HS-5 (cell line): Measurements from ENCODE around the gene GLG1.
"Not testable (repeated sequence)": the region's sequence is repeated elsewhere in the genome, so short reads cannot be mapped to it uniquely, and the experiment has no call there.

Source experiments
- DNase-seq: peaks from one replicate; pipeline ENCODE4 v3.0.0-alpha.2; 2012; ENCODE audit warnings: low read depth

GLG1 gene

DNA sequence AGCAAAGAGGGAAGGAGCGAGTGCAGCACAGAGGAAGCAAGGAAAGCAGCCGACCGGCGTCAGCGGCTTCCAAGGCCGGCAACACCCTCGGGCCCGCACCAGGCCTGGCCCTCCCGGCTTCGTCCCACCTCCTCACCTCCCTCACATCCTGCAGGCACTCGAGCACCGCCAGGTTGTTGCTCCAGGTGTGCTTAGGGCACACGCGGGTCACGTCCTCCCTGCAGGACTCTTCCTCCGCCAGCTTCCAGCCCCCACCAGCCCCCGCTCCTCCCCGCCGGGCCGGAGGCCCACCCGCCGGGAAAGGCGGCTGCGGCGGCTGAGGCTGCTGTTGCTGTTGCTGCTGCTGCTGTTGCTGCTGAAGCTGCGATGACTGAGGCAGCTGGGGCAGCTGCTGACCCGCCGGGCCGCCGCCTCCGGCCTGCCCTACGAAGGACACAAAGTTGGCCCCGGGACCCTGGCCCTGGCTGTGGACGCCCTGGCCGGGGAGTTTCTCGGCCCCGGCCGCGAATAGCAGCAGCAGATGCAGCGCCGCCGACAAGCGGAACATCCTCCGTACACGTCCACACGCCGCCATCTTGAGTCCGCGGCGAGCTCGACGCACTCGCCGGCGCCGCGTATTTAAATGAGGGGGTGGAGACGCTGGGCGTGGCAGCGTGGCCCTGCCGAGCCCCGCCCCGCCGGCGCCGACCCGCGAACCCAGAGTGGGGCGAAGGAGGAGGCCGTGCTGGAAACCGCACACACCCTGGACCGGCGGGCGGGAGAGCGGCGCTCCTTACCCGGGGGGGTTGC lies at the start of gene GLG1:
Gene GLG1, minus strand, starts transcription at position 594 of the 789 bp plus-strand sequence. Its CDS starts 20 bp downstream, at position 574.
- DNase-seq = peak; percentile 80

DNA sequence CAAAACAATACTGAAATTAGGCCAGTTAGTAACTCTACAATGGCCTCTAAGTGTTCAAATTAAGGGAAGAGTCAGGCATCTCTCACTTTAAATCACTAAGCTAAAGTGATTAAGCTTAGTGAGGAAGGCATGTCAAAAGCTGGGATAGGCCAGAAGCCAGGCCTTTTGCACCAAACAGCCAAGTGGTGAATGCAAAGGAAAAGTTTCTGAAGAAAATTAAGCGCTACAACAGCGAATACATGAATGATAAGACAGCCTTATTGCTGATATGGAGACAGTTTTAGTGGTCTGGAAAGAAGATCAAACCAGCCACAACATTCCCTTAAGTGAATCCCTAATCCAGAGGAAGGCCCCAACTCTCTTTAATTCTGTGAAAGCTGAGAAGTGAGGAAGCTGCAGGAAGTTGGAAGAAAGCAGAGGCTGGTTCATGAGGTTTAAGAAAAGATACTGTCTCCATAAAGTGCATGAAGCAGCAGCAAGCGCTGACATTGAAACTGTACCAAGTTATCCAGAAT lies 47.7 kb upstream of the GLG1 start:
- no peak for DNase-seq

DNA sequence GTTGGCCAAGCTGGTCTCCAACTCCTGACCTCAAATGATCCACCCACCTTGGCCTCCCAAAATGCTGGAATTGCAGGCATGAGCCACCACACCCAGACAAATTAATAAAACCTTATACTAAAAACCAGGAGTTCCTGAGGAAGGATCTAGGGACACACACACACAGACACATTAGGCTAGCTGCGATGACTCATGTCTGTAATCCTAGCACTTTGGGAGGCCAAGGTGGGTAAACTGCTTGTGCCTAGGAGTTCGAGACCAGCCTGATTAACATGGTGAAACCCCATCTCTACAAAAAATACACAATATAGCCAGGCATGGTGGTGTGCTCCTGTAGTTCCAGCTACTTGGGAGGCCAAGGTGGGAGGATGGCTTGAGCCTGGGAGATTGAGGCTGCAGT lies 46.0 kb upstream of the GLG1 start:
- not testable (repeated sequence) for DNase-seq

DNA sequence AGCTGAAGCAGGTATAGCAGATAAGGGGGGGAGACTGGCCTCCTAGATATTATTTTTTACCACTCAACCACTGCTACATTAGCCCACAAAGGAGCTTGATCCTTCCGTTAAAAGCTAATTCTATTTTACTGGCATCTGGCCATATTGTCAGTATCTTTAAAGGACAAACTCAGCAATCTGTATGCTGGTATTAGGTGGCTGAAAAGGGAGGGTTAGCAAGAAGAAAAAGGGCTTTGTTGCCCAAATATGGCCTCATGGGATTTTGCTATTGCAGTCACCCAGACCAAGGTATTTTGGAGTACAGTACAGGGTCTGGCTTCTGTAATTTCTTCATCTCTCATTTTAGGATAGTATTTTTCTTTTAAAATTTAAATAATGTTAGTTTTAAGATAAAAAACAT lies 45.3 kb upstream of the GLG1 start:
- no peak for DNase-seq

DNA sequence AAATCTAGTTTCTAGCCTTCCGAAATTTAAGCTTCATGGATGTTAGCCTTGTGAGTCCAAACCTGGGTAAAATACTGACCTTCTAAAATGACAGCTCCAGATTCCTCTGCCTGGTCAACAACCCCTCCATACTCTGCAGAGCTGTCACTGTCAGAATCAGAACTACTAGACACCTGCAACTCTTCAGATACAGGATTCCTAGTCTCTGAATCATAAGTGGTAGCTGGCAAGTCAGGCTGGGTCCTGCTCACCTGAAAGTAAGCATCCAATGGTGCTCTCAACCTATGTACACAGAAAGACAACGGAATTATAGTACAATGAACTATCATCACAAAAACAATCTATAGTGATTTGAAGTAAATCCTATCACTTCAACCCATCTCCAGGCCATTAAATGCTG lies 44.9 kb upstream of the GLG1 start:
- no peak for DNase-seq

DNA sequence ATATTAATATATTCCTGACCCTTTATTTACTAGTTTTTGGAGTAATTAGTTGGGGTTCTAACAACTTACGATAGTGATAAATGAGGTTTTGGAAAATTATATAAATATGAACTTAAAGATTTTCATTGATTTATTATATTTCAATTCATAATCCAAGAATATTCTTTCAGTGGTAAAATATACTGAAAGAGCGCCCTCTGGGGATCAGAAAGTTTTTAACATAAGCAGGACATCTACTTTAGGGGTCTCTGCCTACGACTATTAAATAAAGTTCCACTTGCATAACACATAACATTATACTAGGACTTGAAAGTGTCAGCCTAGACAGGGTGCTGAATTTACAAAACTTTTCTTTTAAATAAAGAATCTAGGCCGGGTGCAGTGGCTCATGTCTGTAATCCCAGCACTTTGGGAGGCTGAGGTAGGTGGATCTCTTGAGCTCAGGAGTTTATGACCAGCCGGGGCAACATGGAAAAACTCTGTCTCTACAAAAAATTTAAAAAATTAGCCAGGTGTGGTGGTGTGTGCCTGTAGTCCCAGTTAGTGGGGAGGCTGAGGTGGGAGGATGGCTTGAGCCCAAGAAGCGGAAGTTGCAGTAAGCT lies 44.2 kb upstream of the GLG1 start:
- no peak for DNase-seq

DNA sequence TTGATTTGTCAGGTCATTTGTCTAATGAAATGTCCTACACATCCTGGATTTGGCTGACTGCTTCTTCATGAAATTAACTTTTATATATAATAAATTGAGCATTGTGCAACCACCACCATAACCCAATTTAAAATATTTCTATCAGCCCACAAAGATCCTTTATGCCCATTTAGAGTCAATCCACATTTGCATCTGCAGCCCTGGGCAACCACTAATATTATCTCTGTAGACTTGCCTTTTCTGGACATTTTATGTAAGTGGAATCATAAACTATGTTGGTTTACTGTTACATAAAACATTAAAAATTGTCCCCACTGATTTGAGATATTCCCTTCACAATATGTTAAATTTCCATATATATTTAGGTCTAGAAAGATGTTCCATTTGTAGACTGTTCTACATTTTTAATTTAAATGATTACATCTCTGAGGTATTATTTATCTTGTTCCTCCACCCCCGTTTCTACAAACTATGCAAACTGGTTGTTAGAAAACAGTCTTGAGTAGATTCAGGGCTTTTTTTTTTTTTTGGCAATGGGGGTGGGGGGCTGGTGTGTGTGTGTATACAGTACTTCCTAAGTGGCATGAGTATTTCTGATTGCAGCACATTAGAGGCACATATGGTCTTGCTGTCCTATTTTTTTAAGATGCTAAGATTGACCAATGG lies 43.1 kb upstream of the GLG1 start:
- DNase-seq = no peak

DNA sequence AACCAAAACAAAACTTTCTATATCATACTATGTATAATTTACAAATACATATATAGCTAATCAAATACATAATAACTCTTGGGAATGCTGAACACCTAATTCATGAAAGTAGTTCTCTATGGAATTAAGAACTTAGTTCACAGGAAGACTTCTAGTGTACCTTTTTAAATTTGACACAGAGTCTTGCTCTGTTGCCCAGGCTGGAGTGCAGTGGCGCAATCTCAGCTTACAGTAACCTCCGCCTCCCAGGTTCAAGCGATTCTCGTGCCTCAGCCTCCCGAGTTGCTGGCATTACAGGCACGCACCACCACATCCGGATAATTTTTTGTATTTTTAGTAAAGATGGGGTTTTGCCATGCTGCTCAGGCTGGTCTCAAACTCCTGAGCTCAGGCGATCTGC lies 35.1 kb upstream of the GLG1 start:
- DNase-seq = no peak

DNA sequence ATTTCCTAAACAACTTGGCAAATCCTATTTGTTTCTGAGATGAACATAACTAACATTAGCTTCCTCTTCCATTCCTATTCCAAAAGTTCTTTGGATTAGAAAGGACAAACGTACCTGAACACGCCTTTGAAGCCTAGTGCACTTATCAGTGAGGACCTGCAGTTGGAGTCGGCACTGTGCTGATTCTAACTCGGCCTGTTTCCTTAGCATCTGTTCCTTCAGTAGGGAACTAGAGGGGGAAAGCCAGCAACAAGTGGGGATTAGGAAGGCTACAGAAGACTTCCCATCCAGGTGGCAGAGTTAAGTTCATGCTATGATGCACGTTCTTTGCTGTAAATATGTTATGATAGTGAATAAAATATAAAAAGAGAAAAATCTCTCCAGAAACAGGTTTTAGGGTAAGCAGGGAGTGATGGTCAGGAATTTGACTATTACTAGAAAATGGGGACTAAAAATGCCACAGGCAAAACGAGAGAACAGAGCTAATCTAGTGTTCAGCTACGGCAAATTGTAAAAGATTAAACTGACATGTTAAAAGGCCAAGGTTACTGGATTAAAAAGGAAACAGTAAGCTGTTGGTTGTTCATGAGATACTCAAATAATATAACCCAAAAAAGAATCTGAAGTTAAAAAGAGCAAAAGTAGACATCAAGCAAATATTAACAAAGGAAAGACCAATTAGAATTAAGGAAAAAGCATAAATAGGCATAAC lies 31.0 kb upstream of the GLG1 start:
- no peak for DNase-seq

DNA sequence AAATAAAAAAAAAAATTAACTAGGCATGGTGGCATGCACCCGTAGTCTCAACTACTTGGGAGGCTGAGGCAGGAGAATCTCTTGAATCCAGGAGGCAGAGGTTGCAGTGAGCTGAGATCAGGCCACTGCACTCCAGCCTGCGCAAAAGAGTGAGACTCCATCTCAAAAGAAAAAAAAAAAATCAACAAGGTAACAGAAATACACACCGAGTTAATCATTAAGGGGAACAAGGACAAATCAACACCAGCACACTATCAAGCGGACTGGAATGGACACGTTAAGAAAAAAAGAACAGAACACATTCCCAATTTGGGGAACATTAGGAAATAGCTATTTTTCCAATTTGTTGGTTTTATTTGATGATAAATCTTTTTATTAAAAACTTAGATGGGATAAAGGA lies 28.4 kb upstream of the GLG1 start:
- no peak for DNase-seq

DNA sequence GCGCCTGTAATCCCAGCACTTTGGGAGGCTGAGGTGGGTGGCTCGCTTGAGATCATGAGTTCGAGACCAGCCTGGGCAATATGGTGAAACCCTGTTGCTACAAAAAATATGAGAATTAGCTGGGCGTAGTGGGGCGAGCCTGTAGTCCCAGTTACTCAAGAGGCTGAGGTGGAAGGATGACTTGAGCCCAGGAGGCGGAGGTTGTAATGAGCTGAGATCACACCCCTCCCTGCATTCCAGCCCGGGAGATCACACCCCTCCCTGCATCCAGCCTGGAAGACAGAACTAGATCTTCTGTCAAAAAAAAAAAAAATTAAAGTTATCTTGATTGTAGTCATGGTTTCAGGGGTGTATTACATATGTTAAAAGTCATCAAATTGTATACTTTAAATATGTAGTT lies 26.8 kb upstream of the GLG1 start:
- DNase-seq = no peak

DNA sequence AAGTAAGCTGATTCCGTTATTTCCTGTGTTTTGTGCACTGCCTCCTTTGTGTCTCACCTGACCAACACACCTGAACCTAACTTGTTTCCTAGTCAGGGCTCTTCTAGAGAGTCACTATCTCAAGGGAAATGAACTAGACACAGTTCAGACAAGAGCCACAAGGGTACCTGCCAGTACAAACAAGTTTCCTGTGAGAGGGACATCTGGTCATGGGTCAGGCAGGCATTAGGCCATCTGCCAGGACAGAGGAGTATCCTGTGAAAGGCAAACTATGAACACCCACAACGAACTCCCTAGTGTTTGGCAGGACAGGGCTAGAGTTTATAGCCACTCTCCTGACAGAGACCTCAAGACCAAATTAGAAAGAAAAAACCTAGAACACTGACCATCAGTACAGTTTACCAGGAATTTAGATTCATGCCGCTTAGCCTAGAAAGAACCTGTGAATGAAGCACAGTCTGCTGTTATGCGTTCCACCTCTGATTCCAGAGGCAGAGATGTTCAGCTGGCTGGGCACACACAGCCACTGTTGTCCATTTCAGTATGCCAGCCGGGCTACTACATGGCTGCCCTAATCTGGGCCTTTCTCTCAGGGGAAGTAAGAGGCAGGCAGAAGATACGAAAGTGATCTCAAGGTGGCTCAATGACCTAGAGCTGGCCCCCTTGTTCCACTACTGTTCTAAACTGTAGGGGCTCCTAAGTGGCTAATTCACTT lies 20.7 kb upstream of the GLG1 start:
- no peak for DNase-seq

DNA sequence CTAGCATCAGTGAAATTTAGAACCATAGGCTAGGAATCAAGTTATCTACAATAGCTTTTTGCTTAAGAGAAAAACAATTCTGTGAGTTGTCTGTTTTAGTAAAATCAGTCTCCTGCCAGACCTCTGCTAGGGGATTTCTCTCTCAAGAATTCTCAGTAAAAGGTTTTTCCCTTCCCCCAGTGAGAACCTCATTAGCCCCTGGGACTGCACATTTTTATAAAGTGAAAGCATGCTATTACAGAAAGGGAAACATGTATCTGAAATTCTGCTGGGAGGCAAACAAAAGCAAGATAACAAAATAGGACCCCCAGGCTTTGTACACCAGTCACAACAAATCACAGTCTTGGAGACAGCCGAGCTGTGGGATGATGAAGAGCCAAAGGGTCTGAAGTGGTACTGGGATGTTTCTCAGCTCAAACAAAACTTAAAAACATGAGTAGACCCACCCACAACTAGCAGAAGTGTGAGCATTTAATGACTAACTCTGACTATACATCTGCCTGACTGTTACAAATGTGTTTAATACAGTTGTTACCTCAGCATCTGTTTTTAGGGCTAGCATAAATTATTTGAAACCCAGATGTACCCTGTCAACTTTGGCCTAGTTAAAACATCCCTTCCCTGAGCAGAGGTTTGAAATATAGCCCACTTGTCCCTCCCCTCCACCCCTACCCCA lies 20.0 kb upstream of the GLG1 start:
- no peak for DNase-seq

DNA sequence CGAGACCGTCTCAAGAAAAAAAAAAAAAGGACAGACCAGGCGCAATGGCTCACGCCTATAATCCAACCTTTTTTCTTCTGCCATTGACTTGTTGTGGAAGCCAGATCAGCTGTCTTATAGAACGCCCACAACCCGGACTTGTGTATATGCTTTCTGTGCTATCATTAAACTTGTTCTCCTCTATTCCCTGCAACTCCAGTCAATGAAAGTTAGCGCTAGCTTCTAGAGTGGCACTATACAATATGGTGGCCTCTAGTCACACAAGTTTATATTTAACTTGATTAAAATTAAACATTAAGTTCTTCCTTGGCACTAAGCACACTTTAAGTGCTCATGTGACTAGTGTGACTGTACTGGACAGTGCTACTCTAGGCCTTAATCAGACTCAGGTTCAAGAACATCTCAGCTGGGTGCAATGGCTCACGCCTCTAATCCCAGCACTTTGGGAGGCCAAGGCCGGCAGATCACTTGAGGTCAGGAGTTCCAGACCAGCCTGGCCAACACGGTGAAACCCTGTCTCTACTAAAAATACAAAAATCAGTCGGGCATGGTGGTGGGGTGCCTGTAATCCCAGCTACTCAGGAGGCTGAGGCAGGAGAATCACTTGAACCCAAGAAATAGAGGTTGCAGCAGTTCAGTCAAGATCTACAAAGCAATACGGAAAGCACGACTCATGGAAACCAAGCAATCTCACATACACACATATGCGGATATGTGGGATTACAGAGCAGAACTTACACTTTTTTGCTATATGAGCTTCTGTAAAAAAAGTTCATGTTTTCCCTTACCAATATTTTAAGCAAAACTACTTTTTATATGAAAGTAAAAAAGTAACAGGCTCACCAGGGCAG lies 18.8 kb upstream of the GLG1 start:
- no peak for DNase-seq

DNA sequence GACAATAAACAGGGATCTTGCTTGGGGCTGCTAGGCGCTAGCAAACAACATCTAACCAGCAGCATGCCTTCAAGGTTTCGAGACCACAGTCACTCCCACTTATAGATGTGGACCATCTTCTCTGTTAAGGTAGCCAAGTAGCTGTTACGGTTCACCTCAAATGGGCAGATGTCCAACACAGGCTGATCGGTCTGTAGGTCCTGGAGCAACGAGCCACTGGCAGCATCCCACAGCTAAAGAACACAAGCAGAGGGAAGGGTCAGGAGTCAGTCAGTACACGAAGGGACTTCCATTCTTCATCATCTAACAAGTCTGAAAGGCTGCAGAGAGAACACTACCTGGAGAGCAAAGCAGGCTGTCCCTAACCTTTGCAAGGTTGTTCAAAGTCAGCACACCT lies 16.9 kb upstream of the GLG1 start:
- DNase-seq = no peak

DNA sequence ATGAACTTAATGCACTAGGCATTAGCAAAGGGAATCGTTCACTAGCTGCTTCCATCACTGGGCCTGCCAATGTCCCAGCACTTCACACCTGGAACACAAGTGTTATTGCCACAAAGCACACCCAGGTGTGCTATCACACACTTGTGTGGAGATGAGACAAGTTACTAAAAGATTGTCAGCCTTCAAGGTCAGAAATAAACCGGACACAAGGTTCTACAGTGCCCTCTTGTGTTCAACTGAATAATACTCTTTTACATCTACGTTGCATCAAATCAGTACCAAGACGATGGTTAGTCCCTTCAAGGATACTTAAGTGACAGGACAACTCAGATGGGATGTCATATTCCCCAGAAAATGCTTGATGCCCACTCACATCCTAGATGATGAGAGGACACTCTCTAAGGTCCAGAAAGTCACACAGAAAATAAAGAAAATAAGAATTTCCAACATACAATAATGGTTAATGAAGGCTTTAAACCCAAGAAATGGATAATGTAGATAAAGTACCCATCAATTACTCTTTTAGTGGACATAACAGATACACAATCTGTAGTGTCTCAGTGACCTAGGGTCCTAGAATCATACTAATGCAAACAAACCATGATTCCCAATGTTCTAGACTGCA lies 16.4 kb upstream of the GLG1 start:
- no peak for DNase-seq

DNA sequence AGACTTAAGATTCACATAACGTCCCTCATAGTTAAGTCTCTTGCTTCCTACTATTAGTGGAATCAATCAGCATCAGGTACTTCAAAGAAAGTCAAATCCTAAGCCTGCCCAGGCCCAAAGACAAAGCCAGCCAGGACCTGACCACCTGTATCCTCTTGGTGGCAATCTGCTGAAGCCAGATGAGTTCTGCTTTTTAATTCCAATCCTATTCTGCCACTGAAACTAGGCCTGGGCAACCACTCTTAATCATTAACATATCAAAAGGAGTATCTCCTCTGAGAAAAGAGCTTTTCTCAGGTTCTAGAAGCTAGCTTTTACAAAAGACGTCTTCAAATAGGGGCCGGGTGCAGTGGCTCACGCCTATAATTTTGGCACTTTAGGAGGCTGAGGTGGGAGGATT lies 15.1 kb upstream of the GLG1 start:
- DNase-seq = no peak

DNA sequence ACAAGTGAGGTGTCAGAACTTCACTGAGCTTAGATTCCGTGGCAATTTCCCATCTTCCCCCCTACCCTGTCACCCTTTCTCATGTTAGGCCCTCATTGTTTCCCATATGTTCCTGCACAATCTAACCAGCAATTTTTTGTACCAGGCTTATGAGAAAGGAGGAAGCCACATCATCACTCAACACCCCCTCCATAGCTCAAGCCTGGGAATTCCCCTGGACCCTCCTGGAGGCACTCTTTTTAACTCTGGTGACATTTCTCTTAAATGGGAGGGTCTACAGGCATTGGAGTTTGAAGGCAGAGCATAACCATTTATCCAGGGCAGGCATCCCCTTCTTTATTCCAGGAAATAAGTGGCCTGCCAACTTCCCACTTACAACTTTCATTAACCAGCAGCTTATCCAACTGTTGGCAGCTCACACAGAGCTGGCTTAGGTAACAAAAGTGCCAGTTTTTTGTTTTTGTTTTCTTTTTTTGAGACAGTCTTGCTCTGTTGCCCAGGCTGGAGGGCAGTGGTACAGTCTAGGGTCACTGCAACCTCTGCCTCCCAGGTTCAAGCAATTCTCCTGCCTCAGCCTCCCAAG lies 10.4 kb upstream of the GLG1 start:
- no peak for DNase-seq

DNA sequence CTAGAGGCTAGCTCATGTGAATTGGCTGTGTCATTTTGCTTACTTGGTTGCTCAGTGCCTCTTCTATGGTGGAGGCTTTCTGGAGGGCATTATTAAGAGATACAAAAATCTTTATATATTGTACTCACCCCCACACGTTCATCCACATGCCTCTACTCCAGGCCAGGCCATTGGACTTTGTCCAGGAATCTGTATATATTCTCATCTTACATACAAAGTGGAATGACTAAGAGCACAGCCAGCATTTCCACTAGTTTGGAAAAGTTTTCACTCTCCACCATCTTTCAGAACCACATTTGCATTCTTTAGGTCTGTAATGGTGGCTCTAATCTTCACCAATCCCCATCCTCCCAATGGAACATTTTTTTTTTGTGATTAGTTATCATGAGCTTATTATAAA lies 4.8 kb upstream of the GLG1 start:
- DNase-seq = no peak

DNA sequence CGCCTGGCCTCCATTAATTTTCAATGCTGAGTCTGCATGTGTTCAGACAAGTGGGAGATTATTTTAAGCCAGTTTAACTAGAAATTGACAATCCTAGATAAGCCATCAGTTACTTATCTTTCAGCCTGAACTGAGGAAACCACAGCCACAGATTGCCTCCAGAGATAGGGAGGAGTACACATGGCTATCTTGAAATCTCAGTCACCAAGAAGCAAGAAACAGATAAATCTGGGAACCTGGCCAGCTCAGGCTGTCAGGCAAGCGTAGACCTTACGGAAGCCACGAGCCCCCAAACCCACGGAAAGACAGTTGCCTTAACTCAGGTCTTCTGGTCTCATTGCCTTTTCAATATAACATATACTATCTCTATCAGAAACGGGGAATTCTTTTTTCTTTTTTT lies 2.0 kb upstream of the GLG1 start:
- no peak for DNase-seq
